AG10803 (cell line): ENCODE data around the gene CITED1.

Source experiments
- DNase-seq: peaks from one replicate; pipeline ENCODE4 v3.0.0; 2010; ENCODE audit warnings: low read depth
- H3K4me3 ChIP-seq: 2 replicates; pipeline ENCODE4 v1.5.1; 2011; ENCODE audit warnings: mild to moderate bottlenecking, low read length, control low read depth
- CTCF ChIP-seq: conservative IDR thresholded peaks from 2 replicates; pipeline ENCODE4 v1.5.1; 2011; ENCODE audit warnings: mild to moderate bottlenecking, low read length, control low read depth, inconsistent platforms

Gene CITED1

GRCh38 chrX:72316408-72317110, 10.8 kb upstream of the CITED1 start:
- H3K4me3 ChIP-seq: no peak overlapping the region
- no peak for DNase-seq
- TF ChIP-seq CTCF: no peak

- no peak overlapping the region for H3K4me3 ChIP-seq
- TF ChIP-seq CTCF: no peak
- DNase-seq: no peak
These were observed 9.2 kb upstream of the CITED1 start for GRCh38 chrX:72314881-72315280.

- no peak for TF ChIP-seq CTCF
- no peak overlapping the region for H3K4me3 ChIP-seq
- no peak for DNase-seq
These were observed 8.3 kb upstream of the CITED1 start for GRCh38 chrX:72313707-72314641.

GRCh38 chrX:72312311-72312940, 6.7 kb upstream of the CITED1 start:
- no peak overlapping the region for H3K4me3 ChIP-seq
- DNase-seq: no peak
- no peak for TF ChIP-seq CTCF

- peak overlapping the region; percentile 17; the same call in 1 of the 2 replicates for H3K4me3 ChIP-seq
- no peak for TF ChIP-seq CTCF
- no peak for DNase-seq
These were observed 3.8 kb upstream of the CITED1 start for GRCh38 chrX:72309297-72310071.

- DNase-seq: peak; percentile 51
- TF ChIP-seq CTCF: no peak
- H3K4me3 ChIP-seq: peak overlapping the region; percentile 17; the same call in 1 of the 2 replicates
These were observed 3.0 kb upstream of the CITED1 start for GRCh38 chrX:72308566-72309296.
